ENCODE data around the gene SH2B3.

SH2B3 gene

GRCh38 chr12:111429828-111430432 is 24.2 kb downstream of the SH2B3 start:
- no peak for DNase-seq

DNA sequence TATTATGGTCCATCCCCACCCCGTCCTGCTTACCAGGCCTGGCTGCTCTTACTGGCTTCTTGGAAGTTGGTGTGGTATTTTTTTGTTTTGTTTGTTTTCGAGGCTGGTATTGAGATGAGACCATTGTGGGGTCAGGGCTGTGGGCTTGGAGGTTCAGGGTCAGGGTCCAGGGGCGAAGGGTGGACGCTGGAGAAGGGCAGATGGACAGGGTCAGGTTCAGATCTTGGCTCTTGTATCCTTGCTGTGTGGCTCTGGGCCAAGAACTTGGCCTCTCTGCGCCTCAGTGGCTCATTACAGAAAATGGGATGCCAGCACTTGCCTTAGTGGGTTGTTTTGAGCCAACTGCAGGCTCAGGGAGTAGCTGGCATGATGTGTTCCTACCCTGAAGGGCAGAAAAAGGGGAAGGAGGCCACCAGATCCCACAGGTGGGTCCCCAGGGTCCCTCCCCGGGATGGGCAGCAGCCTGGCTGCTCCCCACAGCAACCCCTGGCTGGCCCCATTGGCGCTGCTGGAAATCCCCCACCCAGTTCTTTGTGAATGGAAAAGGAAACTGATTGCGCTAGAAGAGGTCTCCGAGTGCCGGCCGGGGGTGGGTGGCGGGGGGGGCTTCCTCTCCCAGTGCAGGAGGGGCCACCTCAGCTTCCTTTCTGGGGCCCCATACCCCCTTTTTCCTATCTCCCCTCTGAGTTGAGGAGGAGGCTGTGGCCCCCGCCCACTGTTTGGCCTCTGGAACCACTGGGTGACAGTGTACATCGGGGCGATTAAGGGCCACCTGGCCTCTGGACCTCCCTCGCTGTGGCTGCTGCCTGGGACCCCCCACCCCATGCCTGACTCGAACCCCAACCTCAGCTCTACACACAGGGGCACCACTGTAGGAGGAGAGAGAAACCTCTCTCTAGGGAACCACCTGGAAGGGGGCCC is 25.0 kb downstream of the SH2B3 start:
- DNase-seq: no peak

GRCh38 chr12:111431772-111432171 is 26.0 kb downstream of the SH2B3 start:
- no peak for DNase-seq

- DNase-seq: no peak
Observed at GRCh38 chr12:111434049-111434448, 28.3 kb downstream of the SH2B3 start.

DNA sequence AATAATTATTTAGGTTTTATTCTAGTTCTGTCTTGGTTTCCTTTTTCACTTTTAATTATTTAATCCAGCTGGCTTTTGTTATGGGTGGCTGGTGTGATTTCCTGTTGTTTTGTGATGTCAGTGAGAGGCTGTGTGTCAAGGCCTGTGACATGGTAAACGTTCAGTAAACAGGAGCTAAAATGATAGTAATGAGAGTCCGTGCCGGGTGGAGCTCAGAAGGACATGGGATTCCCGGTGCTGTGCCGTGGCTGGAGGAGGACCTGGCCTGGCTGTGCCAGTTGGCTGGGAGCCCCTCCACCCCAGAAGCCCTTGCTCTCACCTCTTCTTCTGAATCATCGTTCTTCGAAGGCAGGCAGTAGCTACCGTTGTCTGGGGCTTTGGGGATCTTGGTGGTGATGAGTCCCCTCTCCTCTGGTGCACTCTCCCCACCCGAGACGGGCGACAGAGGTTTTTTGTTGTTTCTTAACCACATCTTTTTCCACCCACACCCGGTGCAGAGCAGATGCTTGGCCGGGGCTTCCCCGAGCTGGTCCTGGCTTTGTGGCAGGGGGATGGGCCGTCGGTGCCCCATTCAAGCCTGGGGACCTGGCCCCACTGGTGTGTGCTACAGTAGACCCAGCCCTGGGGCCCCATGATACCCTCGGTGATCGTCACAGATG is 29.1 kb downstream of the SH2B3 start:
- DNase-seq: no peak

DNA sequence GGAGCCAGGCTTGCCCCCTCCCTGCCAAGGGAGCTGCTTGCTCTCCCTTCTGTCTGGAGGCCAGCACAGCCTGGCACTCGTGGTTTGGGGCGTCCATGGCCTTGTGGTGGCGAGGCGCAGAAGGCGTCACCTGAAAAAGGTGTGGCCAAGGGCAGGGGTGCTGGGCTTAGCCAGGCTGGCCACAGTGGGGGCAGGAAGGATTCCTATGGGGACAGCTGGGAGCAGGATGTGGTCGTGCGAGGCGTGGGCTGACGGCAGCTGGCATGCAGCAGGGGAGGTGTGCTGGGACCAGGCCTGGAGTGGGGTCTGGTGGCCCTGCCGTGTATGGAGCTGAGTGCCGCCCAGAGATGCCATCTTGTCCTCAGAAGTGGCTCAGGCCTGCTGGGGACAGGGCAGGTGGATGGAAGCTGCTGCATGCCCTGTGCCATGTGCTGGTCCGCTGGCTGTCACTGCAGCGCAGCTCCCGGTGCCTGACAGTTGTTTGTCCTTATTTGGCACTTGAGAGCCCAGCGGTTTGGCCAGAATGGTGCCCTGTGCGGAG is 30.0 kb downstream of the SH2B3 start:
- no peak for DNase-seq

- DNase-seq: no peak
Observed at GRCh38 chr12:111436266-111436665, 30.5 kb downstream of the SH2B3 start.

DNA sequence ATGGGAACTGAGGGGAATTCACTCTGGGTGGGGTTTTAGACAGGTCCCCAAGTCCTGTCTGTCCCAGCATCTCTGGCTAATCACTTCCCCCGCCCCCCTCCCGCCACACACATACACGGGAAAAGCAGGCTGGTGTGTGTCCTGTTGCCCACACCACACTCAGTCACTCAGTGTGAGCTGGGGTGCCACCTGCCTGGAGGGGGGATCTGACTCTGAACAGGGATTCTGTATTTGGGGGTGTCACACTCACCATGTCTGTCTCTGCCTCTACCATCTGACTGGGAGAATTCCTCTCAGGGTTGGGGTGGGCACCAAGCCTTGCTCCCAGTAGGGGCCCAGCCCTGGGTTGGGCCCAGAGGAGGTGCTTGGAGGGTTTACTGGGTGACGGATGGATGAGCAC is 31.1 kb downstream of the SH2B3 start:
- DNase-seq: no peak

DNA sequence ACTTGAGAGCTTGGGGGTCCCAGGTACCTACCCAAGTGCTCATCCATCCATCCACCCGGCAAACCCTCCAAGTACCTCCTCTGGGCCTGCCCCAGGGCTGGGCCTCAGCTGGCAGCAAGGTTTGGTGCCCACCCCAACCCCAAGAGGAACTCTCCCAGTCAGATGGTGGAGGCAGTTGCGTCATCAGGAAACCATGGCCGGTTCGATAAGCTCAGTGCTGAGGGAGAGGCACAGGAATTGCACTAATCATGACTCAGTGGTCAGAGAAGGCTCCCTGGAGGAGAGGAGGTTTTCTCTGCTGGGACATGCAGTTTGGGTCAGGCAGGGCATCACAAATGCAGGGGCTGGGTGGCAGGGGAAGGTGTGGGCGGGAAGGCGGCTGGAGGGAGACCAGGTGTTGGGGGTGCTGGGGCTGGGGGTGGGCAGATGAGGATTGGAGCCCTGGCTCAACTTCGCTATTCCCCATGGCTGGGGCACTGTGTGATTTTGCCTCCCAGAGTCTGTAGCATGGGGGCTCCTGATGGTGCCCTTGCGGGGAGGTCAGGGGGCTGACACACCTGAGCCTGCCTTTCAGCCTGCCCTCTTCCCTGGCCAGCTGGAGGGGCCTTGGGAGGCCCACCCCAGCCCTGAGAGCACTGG is 32.2 kb downstream of the SH2B3 start:
- DNase-seq: no peak

DNA sequence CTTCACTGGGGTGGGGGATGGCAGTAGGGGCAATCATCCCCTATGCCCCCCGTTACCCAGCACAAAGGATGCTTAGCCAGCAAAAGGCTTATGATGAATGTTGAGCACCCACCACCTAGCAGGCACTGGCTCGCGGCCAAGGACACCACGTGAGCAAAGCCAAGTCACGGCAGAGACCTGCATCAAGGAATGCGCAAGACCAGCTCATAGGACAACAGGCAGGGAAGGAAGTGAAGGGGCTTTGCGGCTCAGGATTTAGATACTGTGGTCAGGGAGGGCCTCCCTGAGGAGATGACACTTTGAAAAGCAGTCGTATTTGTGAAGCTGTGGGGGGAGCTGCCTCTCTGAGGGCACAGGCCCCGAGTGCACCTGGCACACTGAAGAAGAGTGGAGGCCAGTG is 32.8 kb downstream of the SH2B3 start:
- DNase-seq: no peak

DNA sequence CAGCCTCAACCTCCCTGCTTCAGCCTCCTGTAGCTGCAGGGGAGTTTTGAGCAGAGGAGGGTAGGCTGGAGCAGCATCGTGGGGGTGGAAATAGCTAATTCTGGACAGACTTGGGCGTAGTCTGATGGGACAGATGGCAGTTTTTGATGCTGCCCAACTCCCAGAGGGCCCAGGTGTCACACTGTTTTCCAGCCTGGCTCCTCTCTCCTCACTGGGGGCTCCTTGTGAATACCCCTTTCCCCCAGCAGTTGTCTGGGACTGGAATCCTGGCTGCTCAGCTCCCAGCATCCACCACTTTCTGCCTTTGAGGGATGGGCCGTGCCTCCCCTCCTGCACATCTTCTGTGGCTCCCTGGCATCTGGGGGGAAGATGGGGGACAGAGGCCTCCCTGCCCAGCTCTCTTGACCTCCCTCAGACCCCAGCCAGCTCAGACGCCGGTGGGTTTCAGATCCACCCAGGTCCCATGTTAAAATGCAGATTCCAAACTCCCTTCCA is 34.0 kb downstream of the SH2B3 start:
- DNase-seq: no peak

GRCh38 chr12:111440152-111440551 is 34.4 kb downstream of the SH2B3 start:
- no peak for DNase-seq

DNA sequence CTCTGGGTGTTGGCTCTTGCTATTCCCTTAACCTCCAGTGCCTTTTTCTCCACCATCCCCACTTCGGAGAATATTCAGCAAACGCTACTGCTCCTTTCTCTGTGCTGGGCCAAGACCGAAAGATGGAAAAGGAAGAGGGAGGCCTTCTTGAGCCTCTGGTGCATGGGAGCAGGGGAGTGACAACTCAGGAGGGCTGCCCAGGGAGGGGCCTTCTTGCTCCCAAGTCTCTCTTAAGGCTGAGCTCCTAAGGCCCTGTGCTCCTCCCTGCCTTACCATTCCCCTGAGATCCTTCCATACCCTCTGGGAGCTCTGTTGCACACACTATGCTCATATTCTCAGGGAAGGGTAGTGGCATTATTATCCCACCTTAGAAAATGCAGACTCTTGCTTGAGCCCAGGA is 34.9 kb downstream of the SH2B3 start:
- DNase-seq: no peak

GRCh38 chr12:111441107-111441928 is 35.6 kb downstream of the SH2B3 start:
- no peak for DNase-seq

DNA sequence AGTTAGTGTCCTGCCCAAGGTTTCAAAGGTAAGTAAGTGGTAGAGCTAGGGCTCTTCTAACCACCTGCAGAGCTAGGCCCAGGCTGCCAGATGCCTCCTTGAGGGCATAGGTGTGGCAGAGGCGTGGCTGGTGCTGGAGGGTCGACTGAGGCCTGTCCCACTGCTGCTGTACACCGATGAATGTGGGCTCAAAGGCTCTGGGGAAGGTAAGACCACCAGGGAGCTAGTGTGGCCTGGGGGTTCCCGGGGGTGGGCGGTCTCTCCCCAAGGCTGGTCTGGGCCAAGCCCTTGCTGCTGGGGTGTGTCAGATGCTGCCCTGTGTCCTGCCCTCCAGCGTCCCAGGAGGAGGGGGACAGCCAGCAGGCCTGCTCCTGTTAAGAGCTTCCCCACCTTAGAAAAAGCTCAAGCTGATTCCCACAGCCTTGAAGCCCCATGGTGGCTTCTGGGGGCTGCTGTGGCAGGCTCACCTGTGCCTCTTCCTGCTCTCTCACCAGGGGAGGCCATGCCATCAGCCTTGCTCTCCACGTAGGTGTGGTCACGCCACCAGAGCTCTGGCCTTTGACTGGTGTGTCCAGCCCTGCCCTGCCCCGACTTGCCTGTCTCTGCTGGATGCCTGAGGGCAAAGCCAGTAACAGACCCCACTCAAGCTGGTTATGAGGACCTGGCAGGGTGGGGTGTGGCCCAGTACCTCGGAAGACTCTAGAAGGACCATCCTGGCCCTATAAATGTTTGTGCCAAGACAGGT is 36.8 kb downstream of the SH2B3 start:
- no peak for DNase-seq

DNA sequence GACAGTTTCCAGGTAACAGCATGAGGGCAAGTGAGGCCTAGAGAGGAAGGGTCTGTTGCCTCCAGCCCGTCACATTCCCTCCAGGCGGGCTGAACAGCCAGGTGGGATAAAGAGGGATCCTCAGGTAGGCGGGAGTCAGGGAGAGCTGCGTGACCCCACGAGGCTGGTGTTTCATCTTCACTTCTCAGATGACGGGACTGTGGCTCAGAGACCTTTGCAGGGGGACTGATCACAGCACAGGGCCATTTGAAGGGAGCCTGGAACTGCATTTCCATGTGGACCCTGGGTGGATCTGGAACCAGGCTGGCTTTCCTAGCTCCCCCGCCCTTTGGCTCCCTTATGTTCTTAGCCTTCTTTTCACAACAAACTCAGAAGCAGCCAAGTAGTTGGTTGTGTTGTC is 37.4 kb downstream of the SH2B3 start:
- DNase-seq: no peak

DNA sequence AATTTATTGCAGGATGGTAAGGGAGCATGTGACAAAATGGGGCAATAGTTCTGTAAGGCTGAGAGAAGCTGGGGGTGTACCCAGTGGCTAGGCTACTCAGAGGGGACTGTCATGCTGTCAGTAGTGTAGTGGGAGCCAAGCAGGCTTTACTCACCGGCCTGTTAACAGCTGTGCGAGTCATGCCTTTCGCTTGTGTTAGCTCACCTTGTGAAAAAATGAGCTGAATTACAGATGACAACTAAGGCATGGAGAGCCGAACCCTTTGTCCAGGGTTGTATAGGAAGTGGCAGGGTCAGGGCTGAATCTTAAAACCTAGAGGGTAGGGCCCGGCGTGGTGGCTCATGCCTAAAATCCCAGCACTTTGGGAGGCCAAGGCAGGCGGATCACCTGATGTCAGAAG is 37.9 kb downstream of the SH2B3 start:
- no peak for DNase-seq

DNA sequence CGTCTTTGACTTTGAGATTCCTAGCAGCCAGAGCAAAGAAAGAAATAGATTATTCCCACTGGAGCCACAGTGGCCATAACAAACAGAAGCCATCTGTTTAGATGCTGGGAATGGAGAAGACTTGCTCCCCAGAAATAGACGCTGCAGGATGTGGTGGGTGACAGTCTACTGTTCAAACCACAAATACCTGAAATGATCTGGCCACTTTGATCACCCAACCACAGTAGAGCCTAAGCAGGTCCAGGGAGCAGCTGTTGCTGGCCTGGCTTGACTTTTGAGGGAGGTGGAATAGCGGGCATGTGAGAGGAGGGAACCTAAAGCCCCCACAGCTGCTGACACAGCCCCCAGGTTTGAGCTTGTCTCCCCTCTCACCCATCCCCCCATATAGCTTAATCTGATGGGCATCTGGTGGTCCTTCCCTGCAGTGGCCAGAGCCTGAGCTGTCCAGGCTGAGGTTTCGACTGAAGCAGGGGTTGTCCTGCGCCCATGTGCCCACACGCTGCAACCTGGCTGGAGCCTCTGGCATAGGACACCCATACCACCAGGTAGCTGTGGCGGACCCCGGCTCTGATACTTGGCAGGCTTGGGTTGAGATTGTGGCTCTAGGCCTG is 38.7 kb downstream of the SH2B3 start:
- no peak for DNase-seq

GRCh38 chr12:111444925-111445725 is 39.4 kb downstream of the SH2B3 start:
- peak; percentile 42 for DNase-seq

Measured in midbrain (tissue), 1 donor.